GM12878 (cell line): ENCODE measurements around the gene INPP4B. TPM values are rescaled to one million over a fixed set of nuclear protein-coding genes. Genes with fewer than 3 reads are reported as not detected.

Experiments used
- ATAC-seq: fragments of 200-7000 bp; cut with Tn5 transposase; 3 replicates; pipeline ENCODE4 v1.9.1; 2020; ENCODE audit warnings: mild to moderate bottlenecking, moderate library complexity
- BruUV-seq: library from RNA; stranded (reverse); fragments of 400-500 nt; replicated peaks from 2 replicates; lab custom pipeline; 2021; lab: Mats Ljungman, UMichigan
- CTCF ChIA-PET: fragments of 300-600 bp; sonication (Branson Sonifier 250); formaldehyde crosslinking; extraction: SDS; loops from one replicate; lab custom pipeline; 2021; ENCODE audit warnings: inconsistent platforms; lab: Yijun Ruan, JAX
- POLR2A ChIA-PET: fragments of 350-600 bp; formaldehyde crosslinking; extraction: SDS; loops from one replicate; lab custom pipeline; 2021; ENCODE audit warnings: inconsistent platforms; lab: Charles Lee
- RAD21 ChIA-PET: fragments of 300-600 bp; sonication (Branson Sonifier 250); formaldehyde crosslinking; loops from one replicate; lab custom pipeline; 2023; ENCODE audit warnings: antibody characterized with exemption; ENCODE audit not compliant: unreplicated experiment; lab: Charles Lee
- SMC1A ChIA-PET: fragments of 300-600 bp; sonication (Branson Sonifier 250); formaldehyde crosslinking; loops from one replicate; lab custom pipeline; 2023; ENCODE audit not compliant: unreplicated experiment, uncharacterized antibody; lab: Charles Lee
- DNase-seq: peaks from one replicate; pipeline ENCODE4 v3.0.0-alpha.2; 2011; ENCODE audit warnings: low read depth, low spot score
- FAIRE-seq: peaks from 3 replicates; lab custom pipeline; 2011; peaks lifted over from hg19 to GRCh38; lab: Jason Lieb, UNC
- H2AFZ ChIP-seq: 2 replicates; pipeline ENCODE4 v1.6.0; 2011; ENCODE audit warnings: low read depth, low read length, control low read depth; ENCODE audit not compliant: control insufficient read depth
- H3K27ac ChIP-seq: 2 replicates; pipeline ENCODE4 v1.5.1; 2011; ENCODE audit warnings: control low read depth; ENCODE audit not compliant: control insufficient read depth, insufficient read depth
- H3K27me3 ChIP-seq, 2 experiments: replicated peaks in 1 of 2; 2 replicates each; pipeline versions ENCODE4 v1.6.0 to v1.6.1; 2011; ENCODE audit warnings: low read length in 1 of 2; ENCODE audit not compliant: control insufficient read depth in 2 of 2, insufficient read depth in 2 of 2
- H3K36me3 ChIP-seq, 2 experiments: 2 replicates each; pipeline ENCODE4 v1.5.1; 2011; ENCODE audit warnings: low read length in 1 of 2; ENCODE audit not compliant: control insufficient read depth in 2 of 2, insufficient read depth in 2 of 2
- H3K4me1 ChIP-seq: 2 replicates; pipeline ENCODE4 v1.6.1; 2011; ENCODE audit warnings: mild to moderate bottlenecking, low read length, moderate library complexity, mixed read lengths; ENCODE audit not compliant: control insufficient read depth, insufficient read depth
- H3K4me2 ChIP-seq: 2 replicates; pipeline ENCODE4 v1.6.0; 2011; ENCODE audit warnings: control low read depth; ENCODE audit not compliant: control insufficient read depth, insufficient read depth
- H3K4me3 ChIP-seq: fragments of 200-600 bp; sonication (generic); 2 replicates; pipeline ENCODE4 v1.5.1; 2016
- H3K79me2 ChIP-seq: 2 replicates; pipeline ENCODE4 v1.6.0; 2011; ENCODE audit warnings: low read length; ENCODE audit not compliant: control insufficient read depth, insufficient read depth
- H3K9ac ChIP-seq: 2 replicates; pipeline ENCODE4 v1.8.0; 2011; ENCODE audit warnings: low read length, control low read depth, mixed read lengths; ENCODE audit not compliant: control insufficient read depth, insufficient read depth
- H3K9me3 ChIP-seq: replicated peaks from 3 replicates; pipeline ENCODE4 v1.5.1; 2011; ENCODE audit warnings: mild to moderate bottlenecking, low read length; ENCODE audit not compliant: control insufficient read depth, insufficient read depth
- H4K20me1 ChIP-seq: 2 replicates; pipeline ENCODE4 v1.6.0; 2011; ENCODE audit not compliant: control insufficient read depth, insufficient read depth
- ASH2L ChIP-seq: fragments of 300-600, 200-600 bp; sonication (generic); IDR thresholded peaks from 2 replicates; pipeline ENCODE4 v1.6.1; 2017; ENCODE audit warnings: low read depth, mild to moderate bottlenecking, borderline replicate concordance
- BRCA1 ChIP-seq: IDR thresholded peaks from 2 replicates; pipeline ENCODE4 v1.6.1; 2011; ENCODE audit warnings: low read depth, low read length, improper control_type of control experiment
- CEBPB ChIP-seq, 2 experiments: fragments of 150-350 bp in 1 of 2; IDR thresholded peaks; 2 replicates each; pipeline ENCODE4 v1.6.1; 2012 to 2014; ENCODE audit warnings: low read depth in 2 of 2, low read length in 2 of 2, borderline replicate concordance in 1 of 2, inconsistent platforms in 1 of 2
- E2F8 ChIP-seq: fragments of 450-650 bp; IDR thresholded peaks from 2 replicates; pipeline ENCODE4 v1.6.1; 2018; ENCODE audit warnings: mild to moderate bottlenecking, low read depth, moderate library complexity; ENCODE audit not compliant: partially characterized antibody
- FOXK2 ChIP-seq: fragments of 450-650 bp; IDR thresholded peaks from 2 replicates; pipeline ENCODE4 v1.6.1; 2017; ENCODE audit warnings: mild to moderate bottlenecking, moderate library complexity
- FOXM1 ChIP-seq: IDR thresholded peaks from 2 replicates; pipeline ENCODE4 v1.6.1; 2012; ENCODE audit warnings: low read depth, mild to moderate bottlenecking, inconsistent platforms, low read length, moderate library complexity
- KDM1A ChIP-seq: fragments of 200-600 bp; sonication (generic); IDR thresholded peaks from 2 replicates; pipeline ENCODE4 v1.6.1; 2016; ENCODE audit warnings: borderline replicate concordance
- MAX ChIP-seq: IDR thresholded peaks from 2 replicates; pipeline ENCODE4 v1.6.1; 2012; ENCODE audit warnings: low read depth, low read length, improper control_type of control experiment
- MEF2A ChIP-seq: IDR thresholded peaks from 2 replicates; pipeline ENCODE4 v1.6.1; 2011; ENCODE audit warnings: low read depth, mild to moderate bottlenecking, low read length, moderate library complexity; ENCODE audit not compliant: insufficient read depth
- ZBTB40 ChIP-seq: fragments of 450-650 bp; IDR thresholded peaks from 2 replicates; pipeline ENCODE4 v1.6.1; 2016; ENCODE audit warnings: mild to moderate bottlenecking, moderate library complexity, borderline replicate concordance
- WGBS: methylation state at CpG from one replicate; pipeline ENCODE4 v1.1.6; 2016; ENCODE audit warnings: low lambda C conversion rate; ENCODE audit not compliant: insufficient replicate concordance, insufficient coverage; ENCODE audit errors: missing lambda C conversion rate; 5-methylcytosine and 5-hydroxymethylcytosine counted together
- in situ Hi-C: fragments of 300-500 bp; cut with MboI; formaldehyde crosslinking; loops from 9 replicates; pipeline ENCODE4 v1.14.3; 2018; ENCODE audit warnings: mixed read lengths
- intact Hi-C: fragments of 100-400 bp; cut with micrococcal nuclease; formaldehyde crosslinking; loops from one replicate; pipeline ENCODE4 v1.14.2; 2022; ENCODE audit not compliant: unreplicated experiment
- polyA plus RNA-seq, 11 experiments: library from polyadenylated mRNA; depleted of rRNA in 4 of 11; unstranded in 6 of 11; stranded (reverse) in 5 of 11; fragments of >200 nt; fragmentation: Nextera tagmentation in 4 of 11; fragmentation: Illumina TruSeq in 1 of 11; extraction: Ambion mirVana in 4 of 11; extraction: Trizol in 1 of 11; gene quantifications; 1 replicate in 1 of 11; 2 replicates in 10 of 11; pipeline versions ENCODE4 v1.2.1 to v1.2.3, GENCODE V29; 2011 to 2016; ENCODE audit warnings: inconsistent platforms in 2 of 11, missing spikeins in 2 of 11, low read depth in 1 of 11
- total RNA-seq, 4 experiments: library from RNA; depleted of rRNA in 3 of 4; stranded (reverse); fragments of >200 nt in 3 of 4; fragmentation: Illumina TruSeq in 1 of 4; extraction: Trizol in 1 of 4; gene quantifications; 2 replicates each; pipeline versions ENCODE4 v1.2.1 to v1.2.3, GENCODE V29; 2013 to 2021

Gene INPP4B
- total and polyA plus RNA-seq, 10 of the 15 experiments (the other 5 are each of a cell fraction or from before 2014, with no cell fraction given) = 0.53 to 11.2 (median 0.95) TPM

GRCh38 chr4:142231787-142232186, 614.3 kb downstream of the INPP4B start:
- DNase-seq (no peak), ATAC-seq (no peak), FAIRE-seq (no peak)
- H3K4me3 ChIP-seq = no peak overlapping the region
- no peaks in the 10 kb centered on the region for H4K20me1 ChIP-seq
- in situ Hi-C loops (no loop called here), intact Hi-C loops (no loop called here)
- BruUV-seq = no TSS peak
- no peaks in the 10 kb centered on the region for H3K36me3 ChIP-seq
- H2AFZ ChIP-seq = no peak overlapping the region
- no peaks in the 10 kb centered on the region for H3K27me3 ChIP-seq
- no peaks in the 10 kb centered on the region for H3K9me3 ChIP-seq
- H3K79me2 ChIP-seq = no peaks in the 10 kb centered on the region
- H3K27ac ChIP-seq = no peak overlapping the region
- 17% methylated on average over 2 of the region's 2 CpGs for WGBS
- RAD21 ChIA-PET = no interaction called here
- no peak overlapping the region for H3K4me2 ChIP-seq
- H3K9ac ChIP-seq = no peak overlapping the region
- CTCF ChIA-PET = no interaction called here
- no peaks in the 10 kb centered on the region for H3K4me1 ChIP-seq
- TF ChIP-seq FOXM1 (no peak), ZBTB40 (peak; percentile 85)
- POLR2A ChIA-PET = interaction anchor here (0.6 kb wide), 1 partner anchor 20 kb away, joined by 5 read pairs; no protein-coding TSS in a partner anchor
- SMC1A ChIA-PET = no interaction called here

- ATAC-seq (peak; percentile 51; the same call in 2 of the 3 replicates), DNase-seq (no peak), FAIRE-seq (no peak)
- no peak overlapping the region for H2AFZ ChIP-seq
- no peak overlapping the region for H3K4me3 ChIP-seq
- BruUV-seq = no TSS peak
- no peak overlapping the region for H3K4me2 ChIP-seq
- no peaks in the 10 kb centered on the region for H3K4me1 ChIP-seq
- no peak overlapping the region for H3K27ac ChIP-seq
- 60% methylated on average over 3 of the region's 3 CpGs for WGBS
- intact Hi-C loops = no loop called here
- H3K79me2 ChIP-seq = no peaks in the 10 kb centered on the region
- no peak overlapping the region for H3K9ac ChIP-seq
- ChIA-PET CTCF (no interaction called here), RAD21 (no interaction called here), SMC1A (no interaction called here), POLR2A (no interaction called here)
- no peaks in the 10 kb centered on the region for H4K20me1 ChIP-seq
- in situ Hi-C loops = no loop called here
- H3K36me3 ChIP-seq = no peaks in the 10 kb centered on the region
- H3K9me3 ChIP-seq = no peaks in the 10 kb centered on the region
- no peaks in the 10 kb centered on the region for H3K27me3 ChIP-seq
- TF ChIP-seq FOXK2 (no peak), E2F8 (no peak), KDM1A (no peak), BRCA1 (no peak), MEF2A (no peak), CEBPB (IDR thresholded peaks at IDR 0.05; ENCODE audit: borderline replicate concordance in 1 of 2, low read depth in 2 of 2, low read length in 2 of 2) (no peak), MAX (no peak), ASH2L (no peak)
These were observed 615.1 kb downstream of the INPP4B start for GRCh38 chr4:142230991-142231390.
